Activated T-cell treated with anti-CD3 and anti-CD28 coated beads, Interleukin-2, amount 50 U/mL, for 48 hours (primary cell): Measurements from ENCODE around the gene KRT16.
"Not testable (repeated sequence)": the region's sequence is repeated elsewhere in the genome, so short reads cannot be mapped to it uniquely, and the experiment has no call there.

Experiments
- DNase-seq, 2 experiments: peaks; one replicate each; pipeline ENCODE4 v3.0.0-alpha.2; 2020

Gene KRT16

GRCh38 chr17:41647038-41647813 is 34.7 kb upstream of the KRT16 start:
- no peak for DNase-seq

GRCh38 chr17:41642252-41643156 is 29.9 kb upstream of the KRT16 start:
- DNase-seq, result no peak

- not testable (repeated sequence) for DNase-seq
Observed at GRCh38 chr17:41640596-41640995, 28.0 kb upstream of the KRT16 start.

- DNase-seq, result no peak
Observed at GRCh38 chr17:41639492-41640473, 27.2 kb upstream of the KRT16 start.

GRCh38 chr17:41638941-41639340 is 26.4 kb upstream of the KRT16 start:
- DNase-seq, result no peak

GRCh38 chr17:41638194-41638593 is 25.6 kb upstream of the KRT16 start:
- no peak for DNase-seq

GRCh38 chr17:41636652-41637051 is 24.1 kb upstream of the KRT16 start:
- no peak for DNase-seq

- DNase-seq, result no peak
Observed at GRCh38 chr17:41635121-41636097, 22.8 kb upstream of the KRT16 start.

GRCh38 chr17:41634639-41635038 is 22.1 kb upstream of the KRT16 start:
- no peak for DNase-seq

- DNase-seq, result no peak
Observed at GRCh38 chr17:41633556-41634199, 21.1 kb upstream of the KRT16 start.

- no peak for DNase-seq
Observed at GRCh38 chr17:41632482-41633105, 20.0 kb upstream of the KRT16 start.

- DNase-seq, result no peak
Observed at GRCh38 chr17:41631898-41632285, 19.3 kb upstream of the KRT16 start.

GRCh38 chr17:41631025-41631897 is 18.7 kb upstream of the KRT16 start:
- no peak for DNase-seq

- no peak for DNase-seq
Observed at GRCh38 chr17:41629826-41630670, 17.5 kb upstream of the KRT16 start.

- no peak for DNase-seq
Observed at GRCh38 chr17:41629316-41629715, 16.7 kb upstream of the KRT16 start.

- DNase-seq, result not testable (repeated sequence)
Observed at GRCh38 chr17:41628621-41629255, 16.2 kb upstream of the KRT16 start.

- not testable (repeated sequence) for DNase-seq
Observed at GRCh38 chr17:41628073-41628370, 15.5 kb upstream of the KRT16 start.
